ENCODE data around the gene KLHL3. TPM values are rescaled to one million over a fixed set of nuclear protein-coding genes. Genes with fewer than 3 reads are reported as not detected.

The KLHL3 gene
- polyA plus RNA-seq, 3 donors: 12.2 to 26.6 (median 25.0) TPM

DNA sequence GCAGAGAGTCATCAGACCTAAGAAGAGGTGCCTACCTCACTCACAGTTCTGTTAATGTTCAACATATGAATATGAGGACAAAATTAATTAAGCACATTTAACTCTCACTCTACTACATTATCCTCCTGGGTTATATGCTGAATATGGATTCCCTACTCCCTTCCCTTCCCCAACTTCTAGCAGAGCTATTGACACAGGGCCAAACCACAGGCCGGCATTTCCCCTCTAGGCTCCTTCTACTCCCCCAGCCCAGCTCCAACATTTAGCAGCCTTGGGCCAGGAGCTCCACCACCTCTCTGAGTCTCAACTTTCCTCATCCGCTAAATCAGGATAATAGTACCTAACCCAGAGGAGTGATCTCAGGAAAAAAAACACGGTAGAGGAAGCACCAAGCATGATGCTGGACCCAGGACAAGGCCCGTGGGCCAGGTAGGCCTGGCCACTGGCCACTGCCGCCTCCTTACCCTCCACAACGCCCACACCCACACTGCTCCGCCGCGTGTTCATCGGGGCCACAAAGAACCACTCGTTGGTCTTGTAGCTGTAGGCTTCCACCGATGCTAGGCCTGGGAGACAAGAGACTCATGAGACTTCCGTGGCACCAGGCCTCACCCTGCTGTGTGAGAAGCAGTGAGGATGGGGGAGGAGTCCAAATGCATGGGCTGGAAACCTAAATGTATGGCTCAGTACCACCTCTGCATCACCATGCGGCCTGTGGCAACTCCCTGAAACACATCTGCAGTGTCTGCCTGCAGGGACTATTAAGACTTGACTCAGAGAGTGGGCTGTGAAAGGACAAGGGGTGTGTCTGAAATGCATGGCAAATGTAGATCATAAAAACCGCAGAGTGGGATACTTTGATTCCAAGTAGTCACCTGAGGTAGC lies 98.8 kb downstream of the KLHL3 start:
- DNase-seq: no peak

GRCh38 chr5:137636099-137636498 lies 99.8 kb downstream of the KLHL3 start:
- no peak for DNase-seq

- DNase-seq: no peak
Observed at GRCh38 chr5:137635521-137635921, 100.4 kb downstream of the KLHL3 start.

DNA sequence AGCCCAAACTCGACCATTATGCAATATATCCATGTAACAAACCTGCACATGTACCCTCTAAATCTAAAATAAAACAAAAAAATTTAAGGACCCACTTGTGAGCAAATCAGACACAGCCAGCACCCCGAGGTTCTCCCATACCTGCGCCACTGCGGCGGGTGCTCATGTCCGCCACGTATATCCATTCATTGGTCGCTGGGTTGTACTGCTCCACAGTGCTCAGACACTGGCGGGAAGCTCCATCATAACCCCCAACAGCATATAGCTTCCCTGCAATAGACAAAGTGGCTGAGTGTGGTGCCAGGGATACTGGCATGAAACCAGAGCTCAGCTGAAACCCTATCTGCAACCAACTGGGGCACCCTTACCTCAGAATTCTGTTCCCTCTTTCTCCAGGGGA lies 102.0 kb downstream of the KLHL3 start:
- no peak for DNase-seq

DNA sequence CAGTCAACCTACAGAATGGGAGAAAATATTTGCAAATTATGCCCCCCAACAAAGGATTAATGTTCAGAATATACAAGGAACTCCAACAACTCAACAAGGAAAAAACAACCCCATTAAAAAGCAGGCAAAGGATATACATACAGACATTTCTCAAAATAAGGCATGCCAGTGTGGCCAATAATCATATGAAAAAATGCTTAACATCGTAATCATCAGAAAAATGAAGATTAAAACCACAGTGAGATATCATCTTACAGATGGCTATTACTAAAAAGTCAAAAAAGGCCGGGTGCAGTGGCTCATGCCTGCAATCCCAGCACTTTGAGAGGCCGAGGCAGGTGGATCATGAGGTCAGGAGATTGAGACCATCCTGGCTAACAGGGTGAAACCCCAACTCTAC lies 103.2 kb downstream of the KLHL3 start:
- DNase-seq: no peak

DNA sequence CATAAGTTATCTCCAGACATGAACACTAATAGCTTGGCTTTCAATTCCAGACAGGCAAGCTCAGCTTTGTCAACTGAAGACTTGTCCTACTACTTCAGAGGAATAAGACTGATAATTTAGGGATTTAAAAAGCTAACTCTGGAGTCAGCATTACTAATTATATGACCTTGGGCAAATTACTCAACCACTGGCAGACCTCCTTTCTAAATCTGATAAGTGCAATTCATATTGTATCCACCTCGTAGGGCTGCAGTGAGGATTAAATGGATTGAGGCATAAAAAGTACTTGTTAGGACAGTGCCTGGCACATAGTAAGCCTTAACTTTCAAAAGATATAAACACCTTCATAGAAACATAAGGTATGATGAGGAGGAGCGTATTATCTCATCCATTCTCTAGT lies 104.4 kb downstream of the KLHL3 start:
- no peak for DNase-seq

GRCh38 chr5:137630972-137631370 lies 104.9 kb downstream of the KLHL3 start:
- DNase-seq: no peak

DNA sequence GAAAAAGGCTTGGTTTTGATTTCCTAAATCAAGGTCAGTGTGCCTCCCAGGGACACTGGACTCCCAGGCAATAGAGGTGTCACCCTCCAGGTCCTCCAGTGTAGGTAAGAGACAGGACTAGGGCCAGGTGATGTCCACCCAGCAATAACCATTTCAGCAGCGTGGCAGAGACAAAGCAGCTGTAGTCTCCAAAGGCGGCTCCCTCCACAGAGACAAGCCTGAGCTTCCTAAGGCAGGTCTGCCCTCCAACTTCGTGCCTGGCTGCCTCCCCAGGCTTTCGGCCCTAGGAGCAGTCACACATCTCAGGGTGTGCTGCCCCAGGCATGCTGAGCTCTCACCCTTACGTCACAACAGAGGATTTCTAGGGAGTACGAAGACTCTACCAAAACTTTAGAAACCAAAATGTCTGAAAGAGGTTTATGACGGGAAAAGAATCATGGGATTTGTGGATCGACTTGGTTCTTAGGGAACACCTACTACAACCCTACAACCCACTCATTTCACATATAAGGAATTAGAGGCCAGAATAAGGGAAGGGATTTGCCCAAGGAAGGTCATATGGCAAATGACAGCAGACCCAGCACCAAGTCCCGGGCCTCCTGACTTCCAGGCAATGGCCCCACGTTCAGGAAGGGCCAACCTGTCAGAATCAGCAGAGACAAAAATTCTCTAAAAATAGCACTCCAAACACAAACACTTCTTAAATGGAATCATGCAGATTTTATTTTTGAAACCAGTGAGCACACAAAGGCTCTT lies 105.5 kb downstream of the KLHL3 start:
- no peak for DNase-seq

DNA sequence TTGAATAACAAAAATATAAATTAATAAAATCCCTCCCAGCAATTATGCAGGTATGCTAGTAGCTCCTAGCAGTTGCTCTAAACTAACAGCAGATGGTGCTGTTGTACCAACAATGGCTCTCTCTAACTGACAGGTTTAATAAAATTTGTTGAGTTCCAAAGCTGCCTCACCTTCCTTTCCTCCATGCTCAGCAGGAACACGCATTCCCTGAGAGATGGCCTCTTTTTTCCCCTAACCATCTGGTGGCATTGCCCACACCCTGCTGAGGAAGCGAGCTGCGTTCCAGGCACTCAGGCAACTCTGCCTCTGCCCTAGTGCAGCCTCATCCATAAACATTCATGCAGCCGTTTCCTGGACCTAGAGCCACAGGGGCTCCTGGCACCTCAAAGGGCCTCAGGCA lies 106.2 kb downstream of the KLHL3 start:
- DNase-seq: peak; percentile 48

- no peak for DNase-seq
Observed at GRCh38 chr5:137627706-137628105, 108.2 kb downstream of the KLHL3 start.

- no peak for DNase-seq
Observed at GRCh38 chr5:137627293-137627692, 108.6 kb downstream of the KLHL3 start.

GRCh38 chr5:137624786-137625349 lies 111.0 kb downstream of the KLHL3 start:
- DNase-seq: no peak

DNA sequence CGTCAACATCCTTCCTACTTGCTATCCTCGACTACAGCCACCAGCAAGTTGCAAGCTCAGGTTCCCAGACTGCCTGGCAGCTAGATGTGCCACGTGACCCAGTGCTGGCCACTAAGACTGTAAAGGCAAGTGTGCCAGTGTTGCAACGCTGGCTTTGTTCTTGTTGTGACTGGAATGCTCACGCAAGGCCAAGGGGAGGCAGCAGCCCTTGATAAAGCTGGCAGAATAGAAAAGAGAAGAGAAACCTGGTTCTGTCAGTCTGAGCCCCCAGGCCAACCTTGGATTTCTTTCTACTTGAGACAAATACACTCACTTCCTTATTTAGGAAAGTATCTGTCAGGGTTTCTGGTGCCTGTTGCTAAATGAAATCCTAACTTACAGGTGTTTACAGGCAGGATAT lies 113.0 kb downstream of the KLHL3 start:
- DNase-seq: no peak

- DNase-seq: no peak
Observed at GRCh38 chr5:137621861-137622823, 113.7 kb downstream of the KLHL3 start.

- no peak for DNase-seq
Observed at GRCh38 chr5:137621306-137621705, 114.6 kb downstream of the KLHL3 start.

DNA sequence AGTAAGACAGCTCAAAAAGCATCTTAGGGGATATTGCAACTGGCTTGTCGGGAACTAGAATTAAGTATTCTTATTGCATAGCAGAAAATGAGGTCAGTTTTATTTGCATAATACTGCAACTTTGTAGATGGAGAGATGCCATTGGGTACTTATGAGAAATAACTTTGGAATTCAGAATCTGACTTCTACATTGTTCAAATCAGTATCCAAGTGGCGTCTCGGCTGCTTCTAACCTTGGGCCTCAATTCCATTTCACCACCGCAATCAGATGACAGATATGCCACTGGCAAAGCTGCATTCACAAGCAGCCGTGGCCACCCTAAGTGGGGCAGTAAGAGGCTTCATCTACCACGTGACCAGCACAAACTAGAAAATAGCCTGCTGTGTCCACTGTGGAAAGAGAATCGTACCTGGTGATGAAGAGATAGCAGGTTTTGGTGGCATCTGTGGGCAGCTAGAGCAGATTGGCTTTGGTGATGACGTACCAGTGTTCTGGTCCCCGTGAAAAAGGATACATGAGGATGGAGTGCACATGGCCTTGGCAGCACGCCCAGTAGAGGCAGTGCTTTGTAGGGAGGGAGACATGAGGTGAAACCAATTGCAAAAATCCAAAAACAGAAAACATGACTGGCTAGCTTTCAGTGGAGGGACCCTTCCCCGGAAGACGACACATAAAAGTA lies 116.6 kb downstream of the KLHL3 start:
- DNase-seq: no peak

DNA sequence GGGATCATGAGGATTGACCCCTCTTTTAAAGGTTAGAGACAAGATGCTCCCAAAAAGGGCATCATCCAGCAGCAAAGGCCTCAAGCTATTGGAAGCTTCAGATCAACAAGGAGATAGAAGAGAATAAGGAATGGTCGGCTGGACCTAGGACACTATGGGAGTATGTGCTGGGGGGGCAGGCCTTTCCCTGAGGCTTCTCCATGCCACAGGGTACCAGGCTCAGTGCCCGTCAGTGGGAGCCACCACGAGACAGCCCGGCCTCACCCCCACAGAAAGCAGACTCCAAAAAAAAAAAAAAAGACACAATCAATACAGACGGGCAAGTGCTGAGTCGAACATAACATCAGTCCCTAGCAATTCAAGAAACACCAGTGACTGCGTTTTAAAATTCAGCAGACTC lies 117.4 kb downstream of the KLHL3 start:
- no peak for DNase-seq

GRCh38 chr5:137617528-137618205 lies 118.2 kb downstream of the KLHL3 start:
- DNase-seq: no peak

- DNase-seq: no peak
Observed at GRCh38 chr5:137616046-137616445, 119.8 kb downstream of the KLHL3 start.

DNA sequence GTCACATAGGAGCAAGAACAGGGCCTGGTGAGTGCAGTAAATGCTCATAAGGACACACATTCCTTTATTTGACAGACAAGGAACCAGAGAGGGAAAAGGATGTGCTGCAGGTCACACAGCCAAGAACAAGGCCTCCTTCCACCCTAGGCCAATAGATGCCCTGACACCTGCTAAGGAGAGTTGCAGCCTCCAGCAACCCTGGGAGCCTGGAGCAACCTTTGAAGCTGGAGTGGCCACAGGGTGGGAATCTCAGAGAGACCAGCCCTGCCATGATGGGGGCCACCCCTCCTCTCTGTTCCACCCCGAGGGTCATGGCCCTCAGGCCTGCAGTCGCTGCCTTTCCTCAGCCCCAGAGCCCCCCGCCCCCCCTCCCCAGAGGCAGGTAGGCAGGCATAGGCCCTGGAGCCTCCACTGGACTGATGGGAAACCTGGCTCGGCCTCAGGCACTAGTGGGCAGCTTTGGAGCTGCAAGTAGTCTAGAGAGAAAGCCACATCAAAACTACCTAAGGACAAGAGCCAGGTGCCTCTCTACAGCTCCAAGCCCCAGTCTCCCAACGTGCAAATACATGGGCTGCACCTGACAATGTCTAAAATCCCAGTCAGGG lies 120.6 kb downstream of the KLHL3 start:
- no peak for DNase-seq

All from renal pelvis (tissue), 4 donors.